ENCODE measurements around the gene KDM2B.

DNA sequence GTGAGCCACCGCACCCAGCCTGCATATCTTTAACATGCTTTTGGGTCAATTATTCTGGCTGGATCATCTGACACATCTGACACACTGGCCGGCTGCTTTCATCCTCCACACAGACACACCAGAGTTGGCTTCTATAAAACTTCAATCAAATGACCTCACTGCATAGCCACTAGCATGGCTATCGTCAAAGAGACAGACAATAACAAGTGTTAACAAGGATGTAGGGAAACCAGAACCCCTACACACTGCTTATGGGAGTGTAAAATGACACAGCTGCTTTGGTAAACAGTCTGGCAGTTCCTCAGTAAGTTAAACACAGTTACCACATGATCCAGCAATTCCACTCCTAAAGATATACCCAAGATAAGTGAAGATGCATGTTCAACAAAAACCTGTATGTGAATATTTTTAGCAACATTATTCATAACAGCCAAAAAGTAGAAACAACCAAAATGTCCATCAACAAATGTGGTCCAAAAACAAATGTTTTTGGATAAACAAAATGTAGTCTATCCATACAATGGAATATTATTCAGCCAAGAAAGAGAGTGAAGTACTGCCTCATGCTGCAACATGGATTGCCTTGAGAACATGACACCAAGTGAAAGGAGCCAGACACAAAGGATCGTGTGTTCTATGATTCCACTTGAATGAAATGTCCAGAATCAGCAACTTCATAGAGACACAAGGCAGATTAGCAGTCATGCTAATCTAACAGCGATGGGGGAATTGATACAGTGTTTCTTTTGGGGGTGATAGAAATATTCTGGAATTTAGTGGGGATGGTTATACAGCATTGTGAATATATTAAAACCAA is 10.1 kb downstream of the KDM2B start:
- TF ChIP-seq, protein P1, sequence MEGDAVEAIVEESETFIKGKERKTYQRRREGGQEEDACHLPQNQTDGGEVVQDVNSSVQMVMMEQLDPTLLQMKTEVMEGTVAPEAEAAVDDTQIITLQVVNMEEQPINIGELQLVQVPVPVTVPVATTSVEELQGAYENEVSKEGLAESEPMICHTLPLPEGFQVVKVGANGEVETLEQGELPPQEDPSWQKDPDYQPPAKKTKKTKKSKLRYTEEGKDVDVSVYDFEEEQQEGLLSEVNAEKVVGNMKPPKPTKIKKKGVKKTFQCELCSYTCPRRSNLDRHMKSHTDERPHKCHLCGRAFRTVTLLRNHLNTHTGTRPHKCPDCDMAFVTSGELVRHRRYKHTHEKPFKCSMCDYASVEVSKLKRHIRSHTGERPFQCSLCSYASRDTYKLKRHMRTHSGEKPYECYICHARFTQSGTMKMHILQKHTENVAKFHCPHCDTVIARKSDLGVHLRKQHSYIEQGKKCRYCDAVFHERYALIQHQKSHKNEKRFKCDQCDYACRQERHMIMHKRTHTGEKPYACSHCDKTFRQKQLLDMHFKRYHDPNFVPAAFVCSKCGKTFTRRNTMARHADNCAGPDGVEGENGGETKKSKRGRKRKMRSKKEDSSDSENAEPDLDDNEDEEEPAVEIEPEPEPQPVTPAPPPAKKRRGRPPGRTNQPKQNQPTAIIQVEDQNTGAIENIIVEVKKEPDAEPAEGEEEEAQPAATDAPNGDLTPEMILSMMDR (IDR thresholded peaks at IDR 0.05), result no peak
- no peak for TF ChIP-seq EP300 (IDR thresholded peaks at IDR 0.05)
- no peak for TF ChIP-seq POLR2A (IDR thresholded peaks at IDR 0.05; ENCODE audit: low read depth)
- no peak for TF ChIP-seq POLR2AphosphoS5 (IDR thresholded peaks at IDR 0.05)

All from esophagus muscularis mucosa (tissue), 4 donors.